Esophagus muscularis mucosa (tissue), 3 donors: Measurements from ENCODE around the gene ARL2.

Source experiments
- CTCF ChIP-seq, 3 experiments: fragments of 200-600 bp in 2 of 3; fragments of 450-650 bp in 1 of 3; sonication (generic) in 2 of 3; IDR thresholded peaks; one replicate each; pipeline ENCODE4 v1.5.1; 2017 to 2019; ENCODE audit warnings: antibody characterized with exemption in 3 of 3, mild to moderate bottlenecking in 2 of 3, moderate library complexity in 1 of 3
- POLR2A ChIP-seq: fragments of 450-650 bp; IDR thresholded peaks from one replicate; pipeline ENCODE4 v1.6.1; 2017; ENCODE audit warnings: antibody characterized with exemption, moderate library complexity, mild to moderate bottlenecking, low read depth

GRCh38 chr11:65035579-65035978 is 21.6 kb downstream of the ARL2 start:
- TF ChIP-seq CTCF (IDR thresholded peaks at IDR 0.05) (no peak), POLR2A (no peak)
